Kidney (tissue), 14 donors: ENCODE measurements around the gene DEPDC1B. TPM values are rescaled to one million over a fixed set of nuclear protein-coding genes. Genes with fewer than 3 reads are reported as not detected.

ENCODE experiments used
- DNase-seq, 5 donors: peaks; one replicate each; pipeline ENCODE4 v3.0.0-alpha.2; 2013 to 2020
- FAIRE-seq: peaks from 2 replicates; lab custom pipeline; 2012; peaks lifted over from hg19 to GRCh38; lab: Jason Lieb, UNC
- H3K27ac ChIP-seq, 2 donors: one replicate each; pipeline ENCODE4 v1.7.0; 2013; ENCODE audit warnings: low read depth in 2 of 2, low read length in 2 of 2, inconsistent platforms in 1 of 2
- H3K27me3 ChIP-seq: one replicate; pipeline ENCODE4 v1.7.1; 2013; ENCODE audit warnings: low read length, inconsistent platforms; ENCODE audit not compliant: control insufficient read depth, insufficient read depth
- H3K36me3 ChIP-seq, 3 donors: one replicate each; pipeline versions ENCODE4 v1.7.0 to v1.7.1; 2013; ENCODE audit warnings: low read length in 3 of 3, control low read depth in 1 of 3, inconsistent platforms in 1 of 3; ENCODE audit not compliant: insufficient read depth in 3 of 3, control insufficient read depth in 2 of 3
- H3K4me1 ChIP-seq, 3 donors: one replicate each; pipeline versions ENCODE4 v1.7.0 to v1.7.1; 2013; ENCODE audit warnings: low read length in 3 of 3, inconsistent platforms in 1 of 3, low read depth in 1 of 3; ENCODE audit not compliant: control insufficient read depth in 2 of 3, insufficient read depth in 2 of 3
- H3K4me3 ChIP-seq, 3 donors: one replicate each; pipeline versions ENCODE4 v1.7.0 to v1.8.1; 2013; ENCODE audit warnings: low read length in 3 of 3, control low read depth in 1 of 3, inconsistent platforms in 1 of 3
- H3K9ac ChIP-seq, 3 donors: one replicate each; pipeline versions ENCODE4 v1.7.0 to v1.7.1; 2013; ENCODE audit warnings: low read length in 3 of 3, control low read depth in 1 of 3, inconsistent platforms in 1 of 3
- H3K9me3 ChIP-seq, 3 donors: one replicate each; pipeline versions ENCODE4 v1.7.0 to v1.7.1; 2013; ENCODE audit warnings: low read length in 3 of 3, control low read depth in 1 of 3, inconsistent platforms in 1 of 3; ENCODE audit not compliant: control insufficient read depth in 2 of 3, insufficient read depth in 1 of 3
- intact Hi-C: fragments of 100-400 bp; cut with DNase I; formaldehyde crosslinking; loops from one replicate; pipeline ENCODE4 v1.11.1; 2022
- polyA plus RNA-seq: library from polyadenylated mRNA; stranded (reverse); fragments of 350-450 nt; fragmentation: Illumina TruSeq; extraction: RNeasy Lipid Tissue Mini Kit (QIAGEN cat#74804); gene quantifications from one replicate; pipeline ENCODE4 v1.2.3, GENCODE V29; 2014; ENCODE audit warnings: low read depth, low replicate concordance; ENCODE audit not compliant: insufficient read depth
- total RNA-seq: library from RNA; stranded (reverse); fragmentation: NEBNext Ultra II Directional; extraction: Animal tissue kit (Norgen Biotek cat#: 25700); gene quantifications from one replicate; pipeline ENCODE4 v1.2.1, GENCODE V29; 2021
- TF ChIP-seq, protein P1 (sequence below): IDR thresholded peaks from 3 replicates; pipeline ENCODE4 v1.5.1; 2012; ENCODE audit warnings: mild to moderate bottlenecking, moderate library complexity, borderline replicate concordance; ENCODE audit not compliant: insufficient read depth; ENCODE audit errors: extremely low read depth
- donor health status: control.
- donor health status: control.
- donor health status: control.
- donor health status: control.
- donor health status: control.
- donor health status: DM: yes; HTN: yes; CAD: no.
- donor health status: Normal renal cell carcinoma (clear cell type).

The DEPDC1B gene
- total and polyA plus RNA-seq, 2 donors from 2014 or later: 0.50 to 5.2 TPM

DNA sequence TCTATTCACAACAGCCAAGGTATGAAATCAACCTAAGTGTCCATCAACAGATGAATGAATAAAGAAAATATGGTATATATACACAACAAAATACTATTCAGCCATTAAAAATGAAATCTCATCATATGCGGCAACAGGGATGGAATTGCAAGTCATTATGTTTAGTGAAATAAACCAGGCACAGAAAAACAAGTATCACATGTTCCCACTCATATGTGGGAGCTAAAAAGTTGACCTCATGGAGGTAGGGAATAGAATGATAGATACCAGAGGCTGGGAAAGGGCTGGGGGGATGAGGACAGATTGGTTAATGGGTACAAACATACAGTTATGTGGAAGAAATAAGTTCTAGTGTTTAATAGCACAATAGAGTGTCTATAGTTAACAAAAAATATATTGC lies 149.7 kb downstream of the DEPDC1B start:
- DNase-seq (no peak), FAIRE-seq (no peak)
- Histone ChIP-seq H3K36me3 (no peaks in the 10 kb centered on the region), H3K27me3 (no peaks in the 10 kb centered on the region), H3K9me3 (no peaks in the 10 kb centered on the region), H3K27ac (no peak overlapping the region), H3K4me3 (no peak overlapping the region), H3K9ac (no peak overlapping the region), H3K4me1 (no peaks in the 10 kb centered on the region)
- TF ChIP-seq, protein P1, sequence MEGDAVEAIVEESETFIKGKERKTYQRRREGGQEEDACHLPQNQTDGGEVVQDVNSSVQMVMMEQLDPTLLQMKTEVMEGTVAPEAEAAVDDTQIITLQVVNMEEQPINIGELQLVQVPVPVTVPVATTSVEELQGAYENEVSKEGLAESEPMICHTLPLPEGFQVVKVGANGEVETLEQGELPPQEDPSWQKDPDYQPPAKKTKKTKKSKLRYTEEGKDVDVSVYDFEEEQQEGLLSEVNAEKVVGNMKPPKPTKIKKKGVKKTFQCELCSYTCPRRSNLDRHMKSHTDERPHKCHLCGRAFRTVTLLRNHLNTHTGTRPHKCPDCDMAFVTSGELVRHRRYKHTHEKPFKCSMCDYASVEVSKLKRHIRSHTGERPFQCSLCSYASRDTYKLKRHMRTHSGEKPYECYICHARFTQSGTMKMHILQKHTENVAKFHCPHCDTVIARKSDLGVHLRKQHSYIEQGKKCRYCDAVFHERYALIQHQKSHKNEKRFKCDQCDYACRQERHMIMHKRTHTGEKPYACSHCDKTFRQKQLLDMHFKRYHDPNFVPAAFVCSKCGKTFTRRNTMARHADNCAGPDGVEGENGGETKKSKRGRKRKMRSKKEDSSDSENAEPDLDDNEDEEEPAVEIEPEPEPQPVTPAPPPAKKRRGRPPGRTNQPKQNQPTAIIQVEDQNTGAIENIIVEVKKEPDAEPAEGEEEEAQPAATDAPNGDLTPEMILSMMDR: no peak
- intact Hi-C loops: no loop called here

DNA sequence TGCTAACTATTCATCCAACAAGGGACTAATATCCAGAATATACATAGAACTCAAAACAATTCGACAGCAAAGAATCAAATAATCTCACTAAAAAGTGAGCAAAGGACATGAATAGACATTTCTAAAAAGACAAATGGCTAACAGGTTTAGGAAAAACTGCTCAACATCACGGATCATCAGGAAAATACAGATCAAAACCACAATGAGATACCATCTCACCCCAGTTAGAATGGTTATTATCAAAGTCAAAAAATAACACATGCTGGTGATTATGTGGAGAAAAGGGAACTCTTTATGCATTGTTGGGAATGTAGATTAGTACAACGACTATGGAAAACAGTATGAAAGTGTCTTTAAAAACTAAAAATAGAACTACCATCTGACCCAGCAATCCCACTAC lies 150.1 kb downstream of the DEPDC1B start:
- DNase-seq: no peak
- H3K27me3 ChIP-seq: no peaks in the 10 kb centered on the region
- intact Hi-C loops: no loop called here
- H3K36me3 ChIP-seq: no peaks in the 10 kb centered on the region
- H3K4me1 ChIP-seq: no peaks in the 10 kb centered on the region
- no peaks in the 10 kb centered on the region for H3K9me3 ChIP-seq
- no peak overlapping the region for H3K4me3 ChIP-seq
- TF ChIP-seq, protein P1: no peak
- FAIRE-seq: no peak
- H3K9ac ChIP-seq: no peak overlapping the region
- no peak overlapping the region for H3K27ac ChIP-seq

Other genes with a start within 250 kb of the DEPDC1B start
- gene ELOVL7, start 144.1 kb upstream of the DEPDC1B start, total RNA-seq: 22.5 TPM
- 14.6 TPM for gene ELOVL7, start 144.1 kb upstream of the DEPDC1B start, polyA plus RNA-seq
- gene ERCC8, start 244.9 kb upstream of the DEPDC1B start, total RNA-seq: 11.5 TPM
- gene ERCC8, start 244.9 kb upstream of the DEPDC1B start, polyA plus RNA-seq: 6.6 TPM
- gene NDUFAF2, start 245.0 kb upstream of the DEPDC1B start, total RNA-seq: 23.7 TPM
- 47.5 TPM for gene NDUFAF2, start 245.0 kb upstream of the DEPDC1B start, polyA plus RNA-seq